Caki2 (cell line): ENCODE data around the gene STING1. TPM values are rescaled to one million over a fixed set of nuclear protein-coding genes. Genes with fewer than 3 reads are reported as not detected.

Experiments used
- total RNA-seq: library from RNA; depleted of rRNA; stranded (reverse); fragments of >200 nt; shearing (Covaris generic); gene quantifications from 2 replicates; pipeline ENCODE4 v1.2.3, GENCODE V29; 2014; ENCODE audit warnings: low replicate concordance; rRNA removed

The STING1 gene
- total RNA-seq, 1 experiment from 2014 or later: 16.8 TPM

Other genes starting within 250 kb of the STING1 start
- gene MATR3, start 189.0 kb downstream of the STING1 start, total RNA-seq: 150 and 191 TPM in 2 replicates
- 40.6 and 41.9 TPM in 2 replicates for gene PAIP2, start 140.9 kb downstream of the STING1 start, total RNA-seq
- 0.06 and 3.9 TPM in 2 replicates for gene SLC23A1, start 99.5 kb downstream of the STING1 start, total RNA-seq
- gene MZB1, start 92.8 kb downstream of the STING1 start, total RNA-seq: not detected in 2 replicates
- not detected in 2 replicates for gene PROB1, start 87.7 kb downstream of the STING1 start, total RNA-seq
- gene SPATA24, start 78.7 kb downstream of the STING1 start, total RNA-seq: 2.5 and 12.8 TPM in 2 replicates
- gene DNAJC18, start 43.2 kb downstream of the STING1 start, total RNA-seq: 1.4 and 3.3 TPM in 2 replicates
- gene ECSCR, start 20.0 kb downstream of the STING1 start, total RNA-seq: not detected in 2 replicates
- gene SMIM33, start 11.8 kb downstream of the STING1 start, total RNA-seq: not detected in 2 replicates
- gene UBE2D2, start 78.6 kb upstream of the STING1 start, total RNA-seq: 105 and 126 TPM in 2 replicates
- 71.9 and 96.8 TPM in 2 replicates for gene CXXC5, start 165.6 kb upstream of the STING1 start, total RNA-seq